ENCODE results near the gene LRRC39.
"Not testable (repeated sequence)": the region's sequence is repeated elsewhere in the genome, so short reads cannot be mapped to it uniquely, and the experiment has no call there.

DNA sequence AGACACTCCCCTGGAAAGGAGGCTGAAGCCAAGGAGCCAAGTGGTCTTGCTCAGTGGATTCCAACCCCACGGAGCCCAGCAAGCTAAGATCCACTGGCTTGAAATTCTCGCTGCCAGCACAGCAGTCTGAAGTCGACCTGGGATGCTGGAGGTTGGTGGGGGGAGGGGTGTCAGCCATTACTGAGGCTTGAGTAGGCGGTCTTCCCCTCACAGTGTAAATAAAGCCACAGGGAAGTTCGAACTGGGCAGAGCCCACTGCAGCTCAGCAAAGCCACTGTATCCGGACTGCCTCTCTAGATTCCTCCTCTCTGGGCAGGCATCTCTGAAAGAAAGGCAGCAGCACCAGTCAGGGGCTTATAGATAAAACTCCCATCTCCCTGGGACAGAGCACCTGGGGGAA, 22.0 kb upstream of the LRRC39 start:
- TF ChIP-seq, protein P1, sequence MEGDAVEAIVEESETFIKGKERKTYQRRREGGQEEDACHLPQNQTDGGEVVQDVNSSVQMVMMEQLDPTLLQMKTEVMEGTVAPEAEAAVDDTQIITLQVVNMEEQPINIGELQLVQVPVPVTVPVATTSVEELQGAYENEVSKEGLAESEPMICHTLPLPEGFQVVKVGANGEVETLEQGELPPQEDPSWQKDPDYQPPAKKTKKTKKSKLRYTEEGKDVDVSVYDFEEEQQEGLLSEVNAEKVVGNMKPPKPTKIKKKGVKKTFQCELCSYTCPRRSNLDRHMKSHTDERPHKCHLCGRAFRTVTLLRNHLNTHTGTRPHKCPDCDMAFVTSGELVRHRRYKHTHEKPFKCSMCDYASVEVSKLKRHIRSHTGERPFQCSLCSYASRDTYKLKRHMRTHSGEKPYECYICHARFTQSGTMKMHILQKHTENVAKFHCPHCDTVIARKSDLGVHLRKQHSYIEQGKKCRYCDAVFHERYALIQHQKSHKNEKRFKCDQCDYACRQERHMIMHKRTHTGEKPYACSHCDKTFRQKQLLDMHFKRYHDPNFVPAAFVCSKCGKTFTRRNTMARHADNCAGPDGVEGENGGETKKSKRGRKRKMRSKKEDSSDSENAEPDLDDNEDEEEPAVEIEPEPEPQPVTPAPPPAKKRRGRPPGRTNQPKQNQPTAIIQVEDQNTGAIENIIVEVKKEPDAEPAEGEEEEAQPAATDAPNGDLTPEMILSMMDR (IDR thresholded peaks at IDR 0.05) = not testable (repeated sequence)
- not testable (repeated sequence) for TF ChIP-seq POLR2A (IDR thresholded peaks at IDR 0.05)
